ENCODE results near the gene ZZZ3.

DNA sequence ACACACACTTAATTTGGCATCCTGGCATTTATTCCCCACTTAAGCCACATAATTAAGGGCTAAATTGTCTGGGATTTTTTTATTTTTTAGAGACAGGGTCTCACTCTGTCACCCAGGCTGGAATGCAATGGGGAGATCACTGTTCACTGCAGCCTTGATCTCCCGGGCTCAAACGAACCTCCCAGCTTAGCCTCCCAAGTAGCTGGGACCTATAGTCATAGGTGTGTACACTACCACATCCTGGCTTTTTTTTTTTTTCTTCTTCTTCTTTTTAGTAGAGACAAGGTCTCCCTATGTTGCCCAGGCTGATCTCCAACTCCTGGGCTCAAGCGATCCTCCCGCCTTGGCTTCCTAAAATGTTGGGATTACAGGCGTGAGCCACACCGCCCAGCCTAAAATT lies 24.2 kb downstream of the ZZZ3 start:
- TF ChIP-seq, protein P1, sequence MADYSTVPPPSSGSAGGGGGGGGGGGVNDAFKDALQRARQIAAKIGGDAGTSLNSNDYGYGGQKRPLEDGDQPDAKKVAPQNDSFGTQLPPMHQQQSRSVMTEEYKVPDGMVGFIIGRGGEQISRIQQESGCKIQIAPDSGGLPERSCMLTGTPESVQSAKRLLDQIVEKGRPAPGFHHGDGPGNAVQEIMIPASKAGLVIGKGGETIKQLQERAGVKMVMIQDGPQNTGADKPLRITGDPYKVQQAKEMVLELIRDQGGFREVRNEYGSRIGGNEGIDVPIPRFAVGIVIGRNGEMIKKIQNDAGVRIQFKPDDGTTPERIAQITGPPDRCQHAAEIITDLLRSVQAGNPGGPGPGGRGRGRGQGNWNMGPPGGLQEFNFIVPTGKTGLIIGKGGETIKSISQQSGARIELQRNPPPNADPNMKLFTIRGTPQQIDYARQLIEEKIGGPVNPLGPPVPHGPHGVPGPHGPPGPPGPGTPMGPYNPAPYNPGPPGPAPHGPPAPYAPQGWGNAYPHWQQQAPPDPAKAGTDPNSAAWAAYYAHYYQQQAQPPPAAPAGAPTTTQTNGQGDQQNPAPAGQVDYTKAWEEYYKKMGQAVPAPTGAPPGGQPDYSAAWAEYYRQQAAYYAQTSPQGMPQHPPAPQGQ (CRISPR knock-in tag; IDR thresholded peaks at IDR 0.05; ENCODE audit: borderline replicate concordance), result no peak
- TF ChIP-seq MTF1 (CRISPR knock-in tag; IDR thresholded peaks at IDR 0.05), result no peak

All from HepG2 (cell line).